Measurements from ENCODE around the gene CORO1C. TPM values are rescaled to one million over a fixed set of nuclear protein-coding genes. Genes with fewer than 3 reads are reported as not detected.
A peak's percentile ranks its signal among the peaks of the same experiment; 100 is the strongest.

The CORO1C gene
- total and polyA plus RNA-seq, 4 experiments from 2014 or later, result 8.0 to 12.6 (median 11.1) TPM

DNA sequence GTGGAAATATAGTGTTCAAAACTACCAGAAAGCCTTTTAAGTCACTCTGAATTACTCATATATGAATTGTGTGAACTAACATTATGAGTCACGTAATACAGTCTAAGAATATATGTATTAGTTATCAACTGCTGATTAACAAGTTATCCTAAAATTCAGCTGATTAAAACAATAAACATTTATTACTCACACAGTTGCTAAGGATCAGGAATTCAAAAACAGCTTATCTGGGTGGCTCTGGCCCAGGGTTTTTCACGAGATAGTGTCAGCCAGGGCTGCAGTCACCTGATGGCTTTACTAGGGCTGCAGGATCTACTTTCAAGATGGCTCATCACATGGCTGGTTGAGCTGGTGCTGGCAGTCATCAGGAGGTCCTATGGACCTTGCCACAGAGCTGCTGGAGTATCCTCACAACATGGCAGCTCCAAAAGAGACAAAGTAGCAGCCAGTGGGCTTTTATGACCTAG lies 36.5 kb downstream of the CORO1C start:
- ChIA-PET CTCF (ENCODE audit: partially characterized antibody) (interaction anchor here (2.9 kb wide), 1 partner anchor 78 kb away, joined by 9 read pairs; no protein-coding TSS in a partner anchor), POLR2A (ENCODE audit: partially characterized antibody) (no interaction called here)
- intact Hi-C loops (cut with micrococcal nuclease), result no loop called here

DNA sequence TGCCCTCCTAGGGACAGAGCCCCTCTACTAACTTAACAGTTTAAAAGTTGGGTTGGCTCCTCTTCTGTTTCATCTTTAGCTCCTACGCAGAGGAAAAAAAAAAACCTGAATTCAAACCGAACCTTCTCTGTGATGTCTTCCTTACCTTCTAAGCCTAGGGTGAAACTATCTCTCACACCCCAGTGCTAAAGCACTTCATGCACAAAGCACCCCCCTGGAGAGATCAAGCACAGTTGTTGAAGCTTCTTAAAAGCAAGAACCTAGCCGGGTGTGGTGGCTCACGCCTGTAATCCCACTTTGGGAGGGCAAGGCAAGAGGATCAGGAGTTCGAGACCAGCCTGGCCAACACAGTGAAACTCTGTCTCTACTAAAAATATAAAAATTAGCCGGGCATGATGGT lies 37.6 kb downstream of the CORO1C start:
- H3K9me3 ChIP-seq (ENCODE audit: control insufficient read depth in 1 of 2, low read length in 2 of 2), result no peaks in the 10 kb centered on the region
- H3K4me3 ChIP-seq (ENCODE audit: low read length in 2 of 2), result no peak overlapping the region
- POLR2A ChIA-PET (ENCODE audit: partially characterized antibody), result no interaction called here
- intact Hi-C loops (cut with micrococcal nuclease), result no loop called here
- Mint-ChIP-seq H3K4me1 (peaks cover 35 to 54% (median 48%) of the 10 kb centered on the region in 4 donors), H3K27me3 (no peaks in the 10 kb centered on the region), H3K4me3 (peak overlapping the region in 7 of 8 donors; percentile 7 to 68 (median 39)), H3K27ac (peak overlapping the region in 6 of 7 donors; percentile 25 to 87 (median 68)), H3K36me3 (no peaks in the 10 kb centered on the region), H3K9me3 (no peaks in the 10 kb centered on the region)
- no peak overlapping the region for H3K27ac ChIP-seq (ENCODE audit: low read depth, low read length)
- no peaks in the 10 kb centered on the region for H3K27me3 ChIP-seq (ENCODE audit: insufficient read depth, low read length)
- H3K4me1 ChIP-seq (ENCODE audit: insufficient read depth, low read length), result peaks cover 45% of the 10 kb centered on the region
- H3K36me3 ChIP-seq (ENCODE audit: insufficient read depth, low read length), result no peaks in the 10 kb centered on the region
- DNase-seq, result no peak
- CTCF ChIA-PET (ENCODE audit: partially characterized antibody), result interaction anchor here (0.6 to 2.9 kb wide), 4 partner anchors 73 to 257 kb away, joined by 3 to 9 read pairs (median 4); no protein-coding TSS in a partner anchor

More for the DNA sequence above, 36.5 kb downstream of the CORO1C start:
- Histone ChIP-seq H3K36me3 (ENCODE audit: insufficient read depth, low read length) (no peaks in the 10 kb centered on the region), H3K4me1 (ENCODE audit: insufficient read depth, low read length) (peaks cover 34% of the 10 kb centered on the region), H3K4me3 (ENCODE audit: low read length in 2 of 2) (no peak overlapping the region), H3K27me3 (ENCODE audit: insufficient read depth, low read length) (no peaks in the 10 kb centered on the region), H3K27ac (ENCODE audit: low read depth, low read length) (no peak overlapping the region), H3K9me3 (ENCODE audit: control insufficient read depth in 1 of 2, low read length in 2 of 2) (no peaks in the 10 kb centered on the region)
- Mint-ChIP-seq H3K36me3 (no peaks in the 10 kb centered on the region), H3K4me1 (peaks cover 26 to 45% (median 39%) of the 10 kb centered on the region in 4 donors), H3K27ac (no peak overlapping the region), H3K4me3 (no peak overlapping the region), H3K9me3 (no peaks in the 10 kb centered on the region), H3K27me3 (no peaks in the 10 kb centered on the region)
- no peak for DNase-seq

DNA sequence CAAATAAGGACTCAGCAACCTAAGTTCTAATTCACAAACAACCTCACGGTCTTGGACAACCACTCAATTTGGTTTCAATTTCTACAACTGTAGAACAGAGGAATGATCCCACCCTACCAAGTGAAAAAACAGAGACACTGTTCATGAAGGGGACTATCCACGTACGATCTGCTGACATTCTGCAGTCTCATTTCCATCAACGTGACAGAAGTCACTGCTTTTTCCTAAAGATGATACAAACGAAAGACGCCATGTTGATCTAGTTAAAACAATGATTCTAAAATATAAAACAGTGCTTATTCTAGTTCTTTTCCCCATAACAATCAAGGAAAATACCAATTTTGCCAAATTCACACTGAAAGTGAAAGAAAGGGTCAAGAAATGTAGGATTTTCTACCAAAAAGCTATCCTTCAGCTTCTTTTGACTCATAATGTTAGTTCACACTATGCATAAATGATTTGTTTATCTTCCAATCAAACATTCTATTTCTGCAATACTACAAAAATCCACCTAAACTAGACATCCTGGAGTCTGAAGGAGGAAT lies 38.1 kb downstream of the CORO1C start:
- no peaks in the 10 kb centered on the region for H3K9me3 Mint-ChIP-seq
- H3K27ac Mint-ChIP-seq, result peak overlapping the region; percentile 28 to 87 (median 74)
- H3K4me3 ChIP-seq (ENCODE audit: low read length in 2 of 2), result no peak overlapping the region
- no peak overlapping the region for H3K27ac ChIP-seq (ENCODE audit: low read depth, low read length)
- H3K27me3 ChIP-seq (ENCODE audit: insufficient read depth, low read length), result no peaks in the 10 kb centered on the region
- no peak for DNase-seq
- ChIA-PET POLR2A (ENCODE audit: partially characterized antibody) (no interaction called here), CTCF (ENCODE audit: partially characterized antibody) (interaction anchor here (1.0 to 5.8 kb wide), 4 partner anchors 29 to 258 kb away, joined by 3 to 35 read pairs (median 12); no protein-coding TSS in a partner anchor)
- no peaks in the 10 kb centered on the region for H3K36me3 Mint-ChIP-seq
- intact Hi-C loops (cut with micrococcal nuclease), result no loop called here
- no peaks in the 10 kb centered on the region for H3K36me3 ChIP-seq (ENCODE audit: insufficient read depth, low read length)
- no peaks in the 10 kb centered on the region for H3K9me3 ChIP-seq (ENCODE audit: control insufficient read depth in 1 of 2, low read length in 2 of 2)
- no peaks in the 10 kb centered on the region for H3K27me3 Mint-ChIP-seq
- H3K4me1 Mint-ChIP-seq, result peaks cover 35 to 59% (median 50%) of the 10 kb centered on the region in 4 donors
- peaks cover 49% of the 10 kb centered on the region for H3K4me1 ChIP-seq (ENCODE audit: insufficient read depth, low read length)
- peak overlapping the region; percentile 2 to 72 (median 60) for H3K4me3 Mint-ChIP-seq

DNA sequence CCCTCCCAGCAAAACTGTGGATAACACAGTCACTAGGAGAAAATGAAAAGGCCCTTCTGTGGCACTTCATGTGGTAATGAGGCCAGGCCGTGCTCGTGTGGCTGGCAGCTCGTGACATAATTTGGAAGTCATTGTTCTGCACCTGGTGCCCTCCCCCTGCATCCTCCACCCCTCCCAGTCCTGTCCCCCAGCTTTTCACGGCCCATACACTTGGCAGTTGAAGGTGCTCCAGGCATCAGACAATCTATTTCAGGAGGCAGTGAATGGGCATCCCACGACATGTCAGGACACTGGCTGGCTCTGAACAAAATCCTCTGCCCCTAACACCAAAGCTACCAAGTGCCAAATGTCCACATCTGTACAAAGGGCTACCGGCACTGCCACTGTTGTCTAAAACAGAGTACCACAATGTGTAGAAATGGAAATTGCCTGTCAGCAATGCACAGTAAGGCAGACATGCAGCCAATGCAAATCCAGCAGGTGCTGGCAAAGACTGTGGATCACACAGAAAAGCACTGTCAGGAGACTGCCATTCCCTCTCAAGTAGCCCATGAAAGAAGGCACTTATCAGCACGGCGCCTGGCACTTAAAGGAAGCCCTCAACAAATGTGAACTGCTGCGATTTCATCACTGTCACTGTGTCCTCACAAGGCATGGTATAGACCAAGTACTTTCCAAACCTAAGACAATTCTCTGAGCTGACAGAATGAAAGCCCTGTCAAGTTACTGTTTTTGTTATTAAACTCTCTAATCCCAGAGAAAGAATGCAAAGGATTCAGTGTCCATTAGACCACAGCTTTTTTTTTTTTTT lies 39.1 kb downstream of the CORO1C start:
- Mint-ChIP-seq H3K36me3 (no peaks in the 10 kb centered on the region), H3K27me3 (no peaks in the 10 kb centered on the region), H3K4me1 (peaks cover 35 to 62% (median 52%) of the 10 kb centered on the region in 4 donors), H3K27ac (peak overlapping the region; percentile 77 to 90 (median 86)), H3K9me3 (no peaks in the 10 kb centered on the region), H3K4me3 (peak overlapping the region; percentile 49 to 85 (median 78))
- H3K4me1 ChIP-seq (ENCODE audit: insufficient read depth, low read length), result peaks cover 49% of the 10 kb centered on the region
- peak in 4 of 5 donors; percentile 16 to 28 (median 20) for DNase-seq
- intact Hi-C loops (cut with micrococcal nuclease), result loop anchor here (1.0 to 2.0 kb wide), 2 partner anchors 27 to 40 kb away; no protein-coding TSS in a partner anchor
- no peaks in the 10 kb centered on the region for H3K27me3 ChIP-seq (ENCODE audit: insufficient read depth, low read length)
- no peaks in the 10 kb centered on the region for H3K36me3 ChIP-seq (ENCODE audit: insufficient read depth, low read length)
- peak overlapping the region; percentile 27 for H3K27ac ChIP-seq (ENCODE audit: low read depth, low read length)
- H3K4me3 ChIP-seq (ENCODE audit: low read length in 2 of 2), result peak overlapping the region in 1 of 2 donors; percentile 56
- H3K9me3 ChIP-seq (ENCODE audit: control insufficient read depth in 1 of 2, low read length in 2 of 2), result no peaks in the 10 kb centered on the region
- ChIA-PET CTCF (ENCODE audit: partially characterized antibody) (interaction anchor here (1.9 to 5.8 kb wide), 4 partner anchors 28 to 112 kb away, joined by 6 to 35 read pairs (median 15); no protein-coding TSS in a partner anchor), POLR2A (ENCODE audit: partially characterized antibody) (interaction anchor here (1.2 to 2.5 kb wide), 3 partner anchors 27 to 130 kb away, joined by 3 to 12 read pairs (median 5); partner anchors contain the start of genes ISCU and SART3)

DNA sequence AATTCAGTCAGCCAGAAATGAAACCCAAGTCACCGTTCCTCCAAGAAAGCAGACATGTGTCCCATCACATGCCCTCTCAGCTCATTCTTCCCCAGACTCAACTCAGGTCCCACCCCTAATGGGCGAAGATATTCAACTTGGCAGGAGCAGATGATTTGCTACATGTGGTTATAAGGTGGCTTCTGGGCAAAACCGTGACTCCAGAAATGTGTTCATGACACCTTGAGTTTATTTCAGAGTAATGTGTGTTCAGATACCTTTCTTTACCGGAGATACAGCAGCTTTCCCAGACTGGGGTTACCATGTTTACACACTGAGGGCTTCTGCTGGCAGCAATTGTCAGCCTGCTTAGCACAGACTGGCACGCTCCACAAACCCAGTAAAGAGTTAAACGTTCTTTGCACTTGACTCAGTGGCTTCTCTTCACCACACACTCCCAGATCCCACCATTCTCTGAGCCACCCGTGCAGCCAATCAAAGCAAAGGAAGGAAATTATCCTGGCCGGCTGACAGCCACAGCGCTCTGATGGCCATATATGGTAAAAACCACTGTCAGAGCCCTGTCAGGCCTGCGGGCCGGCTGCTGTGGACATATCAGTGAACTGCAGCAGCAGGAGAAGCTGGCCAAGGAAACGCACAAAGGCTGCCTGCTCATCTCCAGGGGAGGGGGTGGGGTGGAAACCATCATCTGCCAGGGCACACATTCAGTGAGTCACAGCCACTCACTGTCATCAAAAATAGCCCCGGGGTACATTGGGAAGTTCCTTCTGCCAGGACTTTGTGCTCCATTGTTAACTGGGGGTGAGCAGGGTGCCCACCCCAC lies 39.9 kb downstream of the CORO1C start:
- intact Hi-C loops (cut with micrococcal nuclease), result loop anchor here (1.0 to 2.0 kb wide), 2 partner anchors 27 to 41 kb away; no protein-coding TSS in a partner anchor
- DNase-seq, result peak; percentile 33 to 83 (median 38)
- H3K27me3 Mint-ChIP-seq, result no peaks in the 10 kb centered on the region
- peak overlapping the region; percentile 27 for H3K27ac ChIP-seq (ENCODE audit: low read depth, low read length)
- H3K4me3 Mint-ChIP-seq, result peak overlapping the region; percentile 48 to 85 (median 78)
- H3K27ac Mint-ChIP-seq, result peak overlapping the region; percentile 77 to 90 (median 86)
- H3K9me3 ChIP-seq (ENCODE audit: control insufficient read depth in 1 of 2, low read length in 2 of 2), result no peaks in the 10 kb centered on the region
- ChIA-PET POLR2A (ENCODE audit: partially characterized antibody) (interaction anchor here (1.2 to 2.5 kb wide), 6 partner anchors 26 to 129 kb away, joined by 3 to 12 read pairs (median 5); partner anchors contain the start of genes ISCU, SART3 and SELPLG), CTCF (ENCODE audit: partially characterized antibody) (interaction anchor here (0.7 to 5.8 kb wide), 9 partner anchors 10 to 113 kb away, joined by 3 to 35 read pairs (median 6); no protein-coding TSS in a partner anchor)
- H3K27me3 ChIP-seq (ENCODE audit: insufficient read depth, low read length), result no peaks in the 10 kb centered on the region
- H3K4me1 Mint-ChIP-seq, result peaks cover 37 to 66% (median 54%) of the 10 kb centered on the region in 4 donors
- no peaks in the 10 kb centered on the region for H3K36me3 Mint-ChIP-seq
- H3K4me3 ChIP-seq (ENCODE audit: low read length in 2 of 2), result peak overlapping the region in 1 of 2 donors; percentile 56
- H3K36me3 ChIP-seq (ENCODE audit: insufficient read depth, low read length), result no peaks in the 10 kb centered on the region
- H3K4me1 ChIP-seq (ENCODE audit: insufficient read depth, low read length), result peaks cover 46% of the 10 kb centered on the region
- no peaks in the 10 kb centered on the region for H3K9me3 Mint-ChIP-seq

DNA sequence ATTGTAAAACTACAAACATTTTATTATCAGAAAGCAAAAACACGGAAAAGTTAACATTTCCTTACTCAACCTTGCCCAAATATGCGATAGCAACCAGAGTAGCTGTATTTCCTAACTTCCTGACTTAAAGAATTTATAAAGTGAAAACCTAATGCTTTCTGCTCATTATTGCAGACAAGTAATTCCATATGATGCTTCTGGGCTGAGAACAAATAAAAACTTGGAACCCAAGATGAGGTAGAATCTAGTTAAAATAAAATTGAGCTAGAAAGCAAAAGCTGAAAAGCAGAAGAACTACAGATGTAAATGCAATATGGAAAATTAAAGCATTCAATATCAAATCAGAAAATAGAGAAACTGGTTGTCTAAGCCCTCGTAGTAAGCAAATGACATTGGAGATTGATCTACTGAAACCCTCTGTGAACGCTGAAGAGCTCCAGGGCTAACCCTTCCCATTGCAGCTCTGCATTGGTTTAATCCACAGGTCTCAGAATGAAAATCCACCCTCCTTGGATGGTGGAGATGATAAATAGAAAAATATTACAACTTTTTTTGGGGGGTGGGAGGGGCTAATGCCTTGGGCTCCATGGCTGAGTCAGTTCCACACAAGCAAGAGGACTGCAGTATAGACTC lies 40.7 kb downstream of the CORO1C start:
- H3K9me3 Mint-ChIP-seq, result no peaks in the 10 kb centered on the region
- Histone ChIP-seq H3K27ac (ENCODE audit: low read depth, low read length) (peak overlapping the region; percentile 27), H3K4me1 (ENCODE audit: insufficient read depth, low read length) (peaks cover 46% of the 10 kb centered on the region), H3K36me3 (ENCODE audit: insufficient read depth, low read length) (no peaks in the 10 kb centered on the region), H3K9me3 (ENCODE audit: control insufficient read depth in 1 of 2, low read length in 2 of 2) (no peaks in the 10 kb centered on the region), H3K27me3 (ENCODE audit: insufficient read depth, low read length) (no peaks in the 10 kb centered on the region), H3K4me3 (ENCODE audit: low read length in 2 of 2) (peak overlapping the region in 1 of 2 donors; percentile 56)
- H3K27ac Mint-ChIP-seq, result peak overlapping the region; percentile 72 to 90 (median 86)
- no peak for DNase-seq
- H3K4me3 Mint-ChIP-seq, result peak overlapping the region; percentile 48 to 85 (median 78)
- no peaks in the 10 kb centered on the region for H3K36me3 Mint-ChIP-seq
- H3K27me3 Mint-ChIP-seq, result no peaks in the 10 kb centered on the region
- ChIA-PET POLR2A (ENCODE audit: partially characterized antibody) (interaction anchor here (1.0 to 2.5 kb wide), 7 partner anchors 25 to 129 kb away, joined by 3 to 12 read pairs (median 5); partner anchors contain the start of genes ISCU, SART3 and SELPLG), CTCF (ENCODE audit: partially characterized antibody) (interaction anchor here (0.7 to 5.8 kb wide), 10 partner anchors 11 to 113 kb away, joined by 3 to 35 read pairs (median 6); no protein-coding TSS in a partner anchor)
- intact Hi-C loops (cut with micrococcal nuclease), result loop anchor here (1.0 to 2.0 kb wide), 2 partner anchors 26 to 42 kb away; no protein-coding TSS in a partner anchor
- peaks cover 40 to 65% (median 54%) of the 10 kb centered on the region in 4 donors for H3K4me1 Mint-ChIP-seq
